Dermis microvascular lymphatic vessel endothelial cell (primary cell): Measurements from ENCODE around the gene CAPZA1. TPM values are rescaled to one million over a fixed set of nuclear protein-coding genes. Genes with fewer than 3 reads are reported as not detected.
"Not testable (repeated sequence)": the region's sequence is repeated elsewhere in the genome, so short reads cannot be mapped to it uniquely, and the experiment has no call there.

Source experiments
- DNase-seq, 2 donors: peaks; one replicate each; pipeline versions ENCODE4 v3.0.0 to v3.0.0-alpha.2; 2010; ENCODE audit warnings: low read depth in 2 of 2
- total RNA-seq: library from RNA; depleted of rRNA; stranded (reverse); fragments of >200 nt; gene quantifications from 2 replicates; pipeline ENCODE4 v1.2.1, GENCODE V29; 2014

Gene CAPZA1
- 171 and 180 TPM in 2 replicates for total RNA-seq

GRCh38 chr1:112619518-112620376, at the start of gene CAPZA1:
CAPZA1 (plus strand) TSS chr1:112619832; CDS start chr1:112619845, 13 bp downstream.
- DNase-seq: peak; percentile 78 to 94

- DNase-seq: peak in 1 of 2 donors; percentile 84
Measured at GRCh38 chr1:112575154-112575804, 44.4 kb upstream of the CAPZA1 start.

GRCh38 chr1:112576240-112576639, 43.4 kb upstream of the CAPZA1 start:
- DNase-seq: no peak

- no peak for DNase-seq
Measured at GRCh38 chr1:112579801-112580510, 39.7 kb upstream of the CAPZA1 start.

GRCh38 chr1:112581586-112582192, 37.9 kb upstream of the CAPZA1 start:
- no peak for DNase-seq

- no peak for DNase-seq
Measured at GRCh38 chr1:112583366-112583765, 36.3 kb upstream of the CAPZA1 start.

- DNase-seq: no peak
Measured at GRCh38 chr1:112589766-112590165, 29.9 kb upstream of the CAPZA1 start.

GRCh38 chr1:112594208-112594876, 25.3 kb upstream of the CAPZA1 start:
- DNase-seq: no peak

- no peak for DNase-seq
Measured at GRCh38 chr1:112599477-112599876, 20.2 kb upstream of the CAPZA1 start.

- no peak for DNase-seq
Measured at GRCh38 chr1:112603012-112603411, 16.6 kb upstream of the CAPZA1 start.

- DNase-seq: no peak
Measured at GRCh38 chr1:112603541-112603940, 16.1 kb upstream of the CAPZA1 start.

- DNase-seq: no peak
Measured at GRCh38 chr1:112605633-112606327, 13.9 kb upstream of the CAPZA1 start.

GRCh38 chr1:112614460-112615065, 5.1 kb upstream of the CAPZA1 start:
- DNase-seq: peak; percentile 42 to 62

GRCh38 chr1:112618114-112618720, 1.4 kb upstream of the CAPZA1 start:
- DNase-seq: peak in 1 of 2 donors; percentile 58

- DNase-seq: peak; percentile 64 to 85
Measured at GRCh38 chr1:112618721-112619517, 713 bp upstream of the CAPZA1 start, which contains the start of gene ST7L. ST7L (minus strand) TSS chr1:112619141; CDS start chr1:112619113, 28 bp downstream.

- no peak for DNase-seq
Measured at GRCh38 chr1:112620377-112620695, 704 bp downstream of the CAPZA1 start.

GRCh38 chr1:112624493-112624892, 4.9 kb downstream of the CAPZA1 start:
- DNase-seq: not testable (repeated sequence)

- peak in 1 of 2 donors; percentile 26 for DNase-seq
Measured at GRCh38 chr1:112625696-112626095, 6.1 kb downstream of the CAPZA1 start.

- DNase-seq: no peak
Measured at GRCh38 chr1:112626193-112626592, 6.6 kb downstream of the CAPZA1 start.
